ENCODE data around the gene NAXD.

NAXD gene

GRCh38 chr13:110638814-110639806 lies 23.8 kb downstream of the NAXD start:
- DNase-seq (ENCODE audit: low read depth), result no peak
- no peak for TF ChIP-seq CTCF (IDR thresholded peaks at IDR 0.05; ENCODE audit: low read length, missing control alignments)
- no peak overlapping the region for H3K4me3 ChIP-seq (replicated peaks; ENCODE audit: low read depth, low read length)

GRCh38 chr13:110639935-110640334 lies 24.6 kb downstream of the NAXD start:
- no peak for TF ChIP-seq CTCF (IDR thresholded peaks at IDR 0.05; ENCODE audit: low read length, missing control alignments)

DNA sequence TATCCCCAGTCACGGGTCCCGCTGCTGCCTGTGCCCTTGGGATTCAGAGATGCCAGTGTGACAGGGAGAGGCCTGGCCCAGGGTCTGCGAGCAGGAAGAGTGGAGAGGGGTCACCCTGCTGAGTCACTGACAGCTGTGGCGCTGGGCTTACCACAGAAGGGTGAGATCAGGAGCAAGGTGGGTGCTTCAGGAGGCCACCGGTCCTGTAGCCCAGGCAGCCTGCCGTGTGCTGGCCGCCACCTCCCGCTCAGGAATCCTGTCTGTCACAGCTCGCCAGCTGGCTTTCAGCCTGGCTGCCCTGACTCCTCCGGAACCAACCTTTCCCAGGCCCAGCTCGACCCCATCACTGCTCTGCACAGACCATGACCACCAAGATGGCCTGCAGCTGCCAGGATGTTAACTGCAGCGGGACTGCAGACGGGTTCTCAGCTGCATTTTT lies 25.3 kb downstream of the NAXD start:
- no peak for TF ChIP-seq CTCF (IDR thresholded peaks at IDR 0.05; ENCODE audit: low read length, missing control alignments)
- DNase-seq (ENCODE audit: low read depth), result peak; percentile 24
- H3K4me3 ChIP-seq (replicated peaks; ENCODE audit: low read depth, low read length), result no peak overlapping the region

More at GRCh38 chr13:110639935-110640334, 24.6 kb downstream of the NAXD start:
- DNase-seq (ENCODE audit: low read depth), result no peak
- no peak overlapping the region for H3K4me3 ChIP-seq (replicated peaks; ENCODE audit: low read depth, low read length)

- H3K4me3 ChIP-seq (replicated peaks; ENCODE audit: low read depth, low read length), result no peak overlapping the region
- no peak for DNase-seq (ENCODE audit: low read depth)
- no peak for TF ChIP-seq CTCF (IDR thresholded peaks at IDR 0.05; ENCODE audit: low read length, missing control alignments)
Measured at GRCh38 chr13:110641055-110642015, 26.0 kb downstream of the NAXD start.

GRCh38 chr13:110642291-110642981 lies 27.1 kb downstream of the NAXD start:
- TF ChIP-seq CTCF (IDR thresholded peaks at IDR 0.05; ENCODE audit: low read length, missing control alignments), result no peak
- H3K4me3 ChIP-seq (replicated peaks; ENCODE audit: low read depth, low read length), result no peak overlapping the region
- no peak for DNase-seq (ENCODE audit: low read depth)

GRCh38 chr13:110643324-110643723 lies 28.0 kb downstream of the NAXD start:
- no peak for DNase-seq (ENCODE audit: low read depth)
- no peak for TF ChIP-seq CTCF (IDR thresholded peaks at IDR 0.05; ENCODE audit: low read length, missing control alignments)
- H3K4me3 ChIP-seq (replicated peaks; ENCODE audit: low read depth, low read length), result no peak overlapping the region

All from fibroblast of pulmonary artery (primary cell).